ENCODE measurements around the gene DNAH10. TPM values are rescaled to one million over a fixed set of nuclear protein-coding genes. Genes with fewer than 3 reads are reported as not detected.

The DNAH10 gene
- total and polyA plus RNA-seq, 2 of the 4 experiments (the other 2 are of a cell fraction): 0.18 to 0.22 TPM

GRCh38 chr12:123748661-123749060, 13.4 kb upstream of the DNAH10 start:
- no peak overlapping the region for H2AFZ ChIP-seq (replicated peaks; ENCODE audit: low read length, poor library complexity)
- no peak overlapping the region for H3K9ac ChIP-seq (ENCODE audit: low read depth, low read length)
- no peak overlapping the region for H2AK9ac ChIP-seq (replicated peaks; ENCODE audit: low read depth, low read length, poor library complexity)
- H3K9me1 ChIP-seq (ENCODE audit: insufficient read depth, low read length): peaks cover 3% of the 10 kb centered on the region; the same call in 1 of the 2 replicates
- H3K14ac ChIP-seq (replicated peaks; ENCODE audit: low read depth, low read length): no peak overlapping the region
- no peak overlapping the region for H2BK5ac ChIP-seq (ENCODE audit: low read depth, low read length, poor library complexity, severe bottlenecking)
- ChIA-PET CTCF (no interaction called here), POLR2A (ENCODE audit: unreplicated experiment) (no interaction called here)
- BruUV-seq (replicated peaks): no TSS peak
- H4K8ac ChIP-seq (ENCODE audit: low read depth in 2 of 2, low read length in 2 of 2): no peak overlapping the region
- no peak overlapping the region for H4K91ac ChIP-seq (ENCODE audit: insufficient read depth, low read depth, low read length)
- H3K4me3 ChIP-seq (ENCODE audit: insufficient read depth, low read depth, low read length): no peak overlapping the region
- no peak overlapping the region for H3K18ac ChIP-seq (ENCODE audit: low read depth, low read length)
- TF ChIP-seq FOS (IDR thresholded peaks at IDR 0.05; ENCODE audit: low read depth, low read length) (no peak), NFE2L2 (IDR thresholded peaks at IDR 0.05; ENCODE audit: low read depth, low read length) (no peak), MXI1 (IDR thresholded peaks at IDR 0.05; ENCODE audit: borderline replicate concordance, low read depth, low read length) (no peak), SMC3 (IDR thresholded peaks at IDR 0.05; ENCODE audit: low read depth, low read length) (no peak)
- H3K9me3 ChIP-seq (ENCODE audit: control insufficient read depth, insufficient read depth, low read length): no peaks in the 10 kb centered on the region
- dilution Hi-C loops (cut with HindIII; ENCODE audit: low sequenced_read_pairs, unreplicated experiment): no loop called here
- 0 out of 2 replicates have a peak, but pooled peaks cover 1% of the 10 kb centered on the region for H3K4me1 ChIP-seq (ENCODE audit: control insufficient read depth, insufficient read depth, low read length)
- H3K23ac ChIP-seq (ENCODE audit: low read depth, low read length): no peak overlapping the region
- peak; percentile 29; the same call in 1 of the 2 replicates for ATAC-seq (ENCODE audit: low read depth)
- no peak overlapping the region for H4K5ac ChIP-seq (ENCODE audit: low read depth, low read length)
- peaks cover 0 to 3% of the 10 kb centered on the region in 2 experiments; a peak in 1 of 4 replicates for H3K79me1 ChIP-seq (ENCODE audit: low read depth in 1 of 2, low read length in 2 of 2)
- no peak overlapping the region for H3K4me2 ChIP-seq (ENCODE audit: low read depth, low read length)
- H4K20me1 ChIP-seq (ENCODE audit: insufficient read depth, low read length): no peaks in the 10 kb centered on the region; the same call in 1 of the 2 replicates
- intact Hi-C loops (cut with micrococcal nuclease): no loop called here
- H3K27ac ChIP-seq (ENCODE audit: insufficient read depth, low read length): no peak overlapping the region
- 93% methylated on average over 3 of the region's 4 CpGs; no CpG with 5 or more reads in 1 of the 2 experiments for WGBS, 2 experiments (ENCODE audit: extremely low coverage in 2 of 2, insufficient read length in 1 of 2)
- H3K4ac ChIP-seq (ENCODE audit: low read depth, low read length): no peak overlapping the region
- H2BK15ac ChIP-seq (ENCODE audit: low read depth, low read length): no peak overlapping the region
- H2BK120ac ChIP-seq (ENCODE audit: low read depth, low read length): no peak overlapping the region
- no peak overlapping the region for H2AK5ac ChIP-seq (ENCODE audit: low read depth, low read length)
- in situ Hi-C loops (cut with MboI; ENCODE audit: low sequenced_read_pairs): no loop called here
- no peaks in the 10 kb centered on the region for H3K27me3 ChIP-seq (ENCODE audit: control insufficient read depth, insufficient read depth, low read length)
- H2BK20ac ChIP-seq (ENCODE audit: low read depth, low read length): no peak overlapping the region
- DNase-seq: peak; percentile 49
- H3K36me3 ChIP-seq (ENCODE audit: control insufficient read depth, insufficient read depth, low read length): peaks cover 37% of the 10 kb centered on the region
- H3K56ac ChIP-seq (ENCODE audit: extremely low read depth, insufficient read depth, low read length): no peak overlapping the region
